ENCODE measurements around the gene MRPL36.

Gene MRPL36

DNA sequence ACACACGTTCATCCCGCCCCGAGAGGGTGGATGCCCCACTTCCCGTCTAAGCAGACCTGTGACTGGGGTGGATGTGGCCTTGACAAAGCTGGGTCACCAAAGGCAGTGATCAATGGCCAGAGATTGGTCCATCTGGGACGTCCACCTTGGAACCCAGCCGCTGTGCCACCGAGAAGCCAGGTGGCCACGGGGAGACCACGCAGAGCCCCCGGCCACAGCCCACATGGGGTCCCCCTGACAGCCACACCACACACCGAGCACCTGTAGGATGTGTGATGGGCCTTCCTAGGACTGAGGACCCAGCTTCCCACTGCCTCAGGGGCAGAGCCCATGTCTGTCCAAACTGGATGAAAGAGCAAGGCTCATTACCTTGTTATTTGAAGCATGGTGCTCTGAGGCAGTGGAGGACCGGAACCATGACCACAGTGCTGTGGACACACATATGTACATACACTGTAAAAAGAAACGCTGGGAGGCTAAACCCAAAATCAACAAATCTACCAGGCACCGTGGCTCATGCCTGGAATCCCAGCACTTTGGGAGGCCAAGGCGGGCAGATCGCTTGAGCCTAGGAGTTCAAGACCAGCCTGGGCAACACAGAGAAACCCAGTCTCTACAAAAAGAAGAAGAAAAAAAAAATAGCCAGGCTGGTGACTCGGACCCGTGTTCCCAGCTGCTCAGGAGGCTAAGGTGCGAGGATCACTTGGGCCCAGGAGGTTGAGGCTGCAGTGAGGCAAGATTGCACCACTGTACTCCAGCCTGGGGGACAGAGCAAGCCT is 50.1 kb downstream of the MRPL36 start:
- Histone ChIP-seq H3K18ac (ENCODE audit: low read depth in 1 of 2, low read length in 2 of 2) (no peak overlapping the region), H2BK12ac (ENCODE audit: low read length in 2 of 2) (no peak overlapping the region), H3K4me1 (ENCODE audit: control insufficient read depth, insufficient read depth, low read depth, low read length) (no peaks in the 10 kb centered on the region), H3K4me2 (ENCODE audit: low read length, poor library complexity, severe bottlenecking) (no peak overlapping the region), H3K4me3 (ENCODE audit: insufficient read depth in 1 of 2, low read depth in 1 of 2, low read length in 2 of 2) (no peak overlapping the region), H2BK5ac (ENCODE audit: low read depth, low read length, poor library complexity, severe bottlenecking) (no peak overlapping the region), H2AK5ac (ENCODE audit: low read length, severe bottlenecking) (no peak overlapping the region), H3K14ac (ENCODE audit: low read length in 2 of 2) (no peak overlapping the region), H3K27me3 (ENCODE audit: control insufficient read depth in 1 of 2, insufficient read depth in 1 of 2, low read length in 2 of 2) (peaks cover 0 to 29% of the 10 kb centered on the region in 2 experiments), H3K79me1 (replicated peaks; ENCODE audit: low read length, poor library complexity, severe bottlenecking) (no peaks in the 10 kb centered on the region), H3K4ac (ENCODE audit: low read depth in 1 of 2, low read length in 2 of 2) (no peak overlapping the region), H4K91ac (ENCODE audit: low read length) (no peak overlapping the region), H3K9me3 (ENCODE audit: control insufficient read depth, low read length) (no peaks in the 10 kb centered on the region), H2BK120ac (ENCODE audit: low read depth, low read length) (no peak overlapping the region), H3K9ac (ENCODE audit: low read length) (no peak overlapping the region), H2BK15ac (ENCODE audit: low read depth, poor library complexity, severe bottlenecking) (no peak overlapping the region), H2AFZ (ENCODE audit: low read depth, low read length) (no peak overlapping the region), H3K27ac (ENCODE audit: low read length, poor library complexity, severe bottlenecking) (no peak overlapping the region), H3K36me3 (ENCODE audit: control insufficient read depth in 1 of 2, insufficient read depth in 2 of 2, low read depth in 1 of 2, low read length in 2 of 2) (no peaks in the 10 kb centered on the region), H3K23ac (ENCODE audit: low read length in 2 of 2) (no peak overlapping the region), H4K8ac (ENCODE audit: low read length) (no peak overlapping the region)
- no peak for DNase-seq
- WGBS: 81% methylated on average over 19 of the region's 19 CpGs

DNA sequence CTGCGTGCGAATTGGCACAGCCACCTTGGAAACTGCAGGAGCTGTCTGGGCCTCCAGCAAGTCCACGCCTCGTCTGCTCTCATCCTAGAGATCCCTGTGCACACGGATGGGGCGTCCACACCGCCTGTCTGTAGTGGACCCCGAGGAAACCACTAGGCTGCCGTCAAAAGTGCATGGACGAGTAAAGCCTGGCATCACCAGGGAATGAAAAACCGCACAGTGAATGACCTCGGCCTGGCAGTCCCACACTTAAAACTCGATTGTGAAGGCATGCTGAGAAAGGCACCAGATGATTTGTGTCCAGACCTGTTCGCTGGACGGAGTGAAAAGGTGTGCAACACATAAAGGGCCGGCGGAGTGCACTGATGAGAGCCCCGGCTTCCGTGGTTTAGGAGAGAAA is 50.8 kb downstream of the MRPL36 start:
- no peaks in the 10 kb centered on the region for H3K79me1 ChIP-seq (replicated peaks; ENCODE audit: low read length, poor library complexity, severe bottlenecking)
- no peak overlapping the region for H2BK15ac ChIP-seq (ENCODE audit: low read depth, poor library complexity, severe bottlenecking)
- no peak overlapping the region for H3K23ac ChIP-seq (ENCODE audit: low read length in 2 of 2)
- no peak overlapping the region for H3K18ac ChIP-seq (ENCODE audit: low read depth in 1 of 2, low read length in 2 of 2)
- WGBS: 84% methylated on average over 19 of the region's 19 CpGs
- H2BK120ac ChIP-seq (ENCODE audit: low read depth, low read length): no peak overlapping the region
- no peak overlapping the region for H4K91ac ChIP-seq (ENCODE audit: low read length)
- no peak overlapping the region for H2AFZ ChIP-seq (ENCODE audit: low read depth, low read length)
- no peaks in the 10 kb centered on the region for H3K4me1 ChIP-seq (ENCODE audit: control insufficient read depth, insufficient read depth, low read depth, low read length)
- H3K4me3 ChIP-seq (ENCODE audit: insufficient read depth in 1 of 2, low read depth in 1 of 2, low read length in 2 of 2): no peak overlapping the region
- H3K14ac ChIP-seq (ENCODE audit: low read length in 2 of 2): no peak overlapping the region
- H3K4ac ChIP-seq (ENCODE audit: low read depth in 1 of 2, low read length in 2 of 2): no peak overlapping the region
- no peak for DNase-seq
- no peak overlapping the region for H2BK5ac ChIP-seq (ENCODE audit: low read depth, low read length, poor library complexity, severe bottlenecking)
- peaks cover 0 to 29% of the 10 kb centered on the region in 2 experiments for H3K27me3 ChIP-seq (ENCODE audit: control insufficient read depth in 1 of 2, insufficient read depth in 1 of 2, low read length in 2 of 2)
- H2BK12ac ChIP-seq (ENCODE audit: low read length in 2 of 2): no peak overlapping the region
- no peaks in the 10 kb centered on the region for H3K9me3 ChIP-seq (ENCODE audit: control insufficient read depth, low read length)
- H2AK5ac ChIP-seq (ENCODE audit: low read length, severe bottlenecking): no peak overlapping the region
- no peaks in the 10 kb centered on the region for H3K36me3 ChIP-seq (ENCODE audit: control insufficient read depth in 1 of 2, insufficient read depth in 2 of 2, low read depth in 1 of 2, low read length in 2 of 2)
- no peak overlapping the region for H4K8ac ChIP-seq (ENCODE audit: low read length)
- no peak overlapping the region for H3K27ac ChIP-seq (ENCODE audit: low read length, poor library complexity, severe bottlenecking)
- H3K9ac ChIP-seq (ENCODE audit: low read length): no peak overlapping the region
- H3K4me2 ChIP-seq (ENCODE audit: low read length, poor library complexity, severe bottlenecking): no peak overlapping the region

All from mesenchymal stem cell (in vitro differentiated cells and primary cell).